Smooth muscle cell (in vitro differentiated cells): Measurements from ENCODE around the gene SEMA3G. TPM values are rescaled to one million over a fixed set of nuclear protein-coding genes. Genes with fewer than 3 reads are reported as not detected.

Experiments used
- DNase-seq: peaks from one replicate; lab custom pipeline; 2025; ENCODE audit not compliant: unreplicated experiment; lab: John Stamatoyannopoulos, UW
- H2AFZ ChIP-seq: fragments of 200-600 bp; sonication (generic); 2 replicates; pipeline ENCODE4 v1.6.0; 2016; ENCODE audit warnings: antibody characterized with exemption, low read depth, mild to moderate bottlenecking
- H3F3A ChIP-seq: fragments of 200-600 bp; sonication (generic); 2 replicates; pipeline ENCODE4 v1.6.0; 2017; ENCODE audit warnings: antibody characterized with exemption, low read depth
- H3K27ac ChIP-seq: fragments of 200-600 bp; sonication (generic); 2 replicates; pipeline ENCODE4 v1.5.1; 2016; ENCODE audit warnings: low read depth, mild to moderate bottlenecking
- H3K27me3 ChIP-seq: fragments of 200-600 bp; sonication (generic); 2 replicates; pipeline ENCODE4 v1.6.1; 2016; ENCODE audit warnings: low read depth, mild to moderate bottlenecking
- H3K36me3 ChIP-seq: fragments of 200-600 bp; sonication (generic); 2 replicates; pipeline ENCODE4 v1.5.1; 2016; ENCODE audit warnings: low read depth
- H3K4me1 ChIP-seq: fragments of 200-600 bp; sonication (generic); 2 replicates; pipeline ENCODE4 v1.5.1; 2016; ENCODE audit warnings: low read depth
- H3K4me2 ChIP-seq: fragments of 200-600 bp; sonication (generic); 2 replicates; pipeline ENCODE4 v1.6.0; 2016; ENCODE audit warnings: mild to moderate bottlenecking
- H3K4me3 ChIP-seq: fragments of 200-600 bp; sonication (generic); 2 replicates; pipeline ENCODE4 v1.5.1; 2016; ENCODE audit warnings: mild to moderate bottlenecking
- H3K79me2 ChIP-seq: fragments of 200-600 bp; sonication (generic); 2 replicates; pipeline ENCODE4 v1.6.0; 2016; ENCODE audit warnings: low read depth, mild to moderate bottlenecking
- H3K9ac ChIP-seq: fragments of 200-600 bp; sonication (generic); 2 replicates; pipeline ENCODE4 v1.6.0; 2016; ENCODE audit warnings: low read depth
- H3K9me3 ChIP-seq: fragments of 200-600 bp; sonication (generic); replicated peaks from 2 replicates; pipeline ENCODE4 v1.5.1; 2016; ENCODE audit warnings: low read depth
- H4K20me1 ChIP-seq: fragments of 200-600 bp; sonication (generic); 2 replicates; pipeline ENCODE4 v1.6.0; 2016; ENCODE audit warnings: low read depth
- CTCF ChIP-seq: fragments of 200-600 bp; sonication (generic); IDR thresholded peaks from 2 replicates; pipeline ENCODE4 v1.5.1; 2017; ENCODE audit warnings: borderline replicate concordance, mild to moderate bottlenecking, antibody characterized with exemption; ENCODE audit not compliant: insufficient read depth, poor library complexity, severe bottlenecking
- WGBS: methylation state at CpG from one replicate; pipeline ENCODE4 v1.1.7; 2016; ENCODE audit warnings: low lambda C conversion rate; 5-methylcytosine and 5-hydroxymethylcytosine counted together
- polyA plus RNA-seq: library from polyadenylated mRNA; unstranded; fragments of >200 nt; fragmentation: Nextera tagmentation; extraction: Ambion mirVana; gene quantifications from 2 replicates; pipeline ENCODE4 v1.2.1, GENCODE V29; 2016
- total RNA-seq: library from RNA; depleted of rRNA; stranded (reverse); fragments of >200 nt; gene quantifications from 2 replicates; pipeline ENCODE4 v1.2.3, GENCODE V29; 2014

Gene SEMA3G
- total and polyA plus RNA-seq, 2 experiments from 2014 or later, result 0.09 TPM

- no peak overlapping the region for H2AFZ ChIP-seq
- H3K4me1 ChIP-seq, result peaks cover 9% of the 10 kb centered on the region
- no peaks in the 10 kb centered on the region for H4K20me1 ChIP-seq
- no peaks in the 10 kb centered on the region for H3K9me3 ChIP-seq
- no peaks in the 10 kb centered on the region for H3K36me3 ChIP-seq
- no peaks in the 10 kb centered on the region for H3F3A ChIP-seq
- no peak overlapping the region for H3K27ac ChIP-seq
- H3K9ac ChIP-seq, result no peak overlapping the region
- 97% methylated on average over 10 of the region's 10 CpGs for WGBS
- H3K27me3 ChIP-seq, result no peaks in the 10 kb centered on the region
- peaks cover 19% of the 10 kb centered on the region for H3K79me2 ChIP-seq
- no peak overlapping the region for H3K4me2 ChIP-seq
- DNase-seq, result no peak
- H3K4me3 ChIP-seq, result no peak overlapping the region
- TF ChIP-seq CTCF, result no peak
Measured at GRCh38 chr3:52404391-52404790, 40.5 kb downstream of the SEMA3G start.

- Histone ChIP-seq H3F3A (no peaks in the 10 kb centered on the region), H3K4me1 (peaks cover 4% of the 10 kb centered on the region), H2AFZ (no peak overlapping the region), H3K9ac (no peak overlapping the region), H3K27ac (no peak overlapping the region), H3K9me3 (no peaks in the 10 kb centered on the region), H3K4me2 (no peak overlapping the region), H3K79me2 (peaks cover 15% of the 10 kb centered on the region), H3K27me3 (no peaks in the 10 kb centered on the region), H4K20me1 (no peaks in the 10 kb centered on the region), H3K36me3 (no peaks in the 10 kb centered on the region), H3K4me3 (no peak overlapping the region)
- WGBS, result 98% methylated on average over 3 of the region's 3 CpGs
- TF ChIP-seq CTCF, result no peak
- DNase-seq, result no peak
Measured at GRCh38 chr3:52403955-52404354, 40.9 kb downstream of the SEMA3G start.

- peaks cover 9% of the 10 kb centered on the region for H3K79me2 ChIP-seq
- no peak for TF ChIP-seq CTCF
- H3K27me3 ChIP-seq, result no peaks in the 10 kb centered on the region
- H2AFZ ChIP-seq, result no peak overlapping the region
- H3K4me3 ChIP-seq, result no peak overlapping the region
- no peaks in the 10 kb centered on the region for H4K20me1 ChIP-seq
- no peaks in the 10 kb centered on the region for H3K36me3 ChIP-seq
- H3K9me3 ChIP-seq, result no peaks in the 10 kb centered on the region
- WGBS, result over 99% methylated on average over 19 of the region's 19 CpGs
- no peak overlapping the region for H3K9ac ChIP-seq
- no peak overlapping the region for H3K4me2 ChIP-seq
- H3K27ac ChIP-seq, result no peak overlapping the region
- no peak for DNase-seq
- no peaks in the 10 kb centered on the region for H3K4me1 ChIP-seq
- H3F3A ChIP-seq, result no peaks in the 10 kb centered on the region
Measured at GRCh38 chr3:52403271-52403841, 41.5 kb downstream of the SEMA3G start.

- 96% methylated on average over 11 of the region's 11 CpGs for WGBS
- H3K27ac ChIP-seq, result no peak overlapping the region
- H3K9ac ChIP-seq, result no peak overlapping the region
- H3F3A ChIP-seq, result no peaks in the 10 kb centered on the region
- no peak overlapping the region for H3K4me2 ChIP-seq
- H4K20me1 ChIP-seq, result no peaks in the 10 kb centered on the region
- no peak overlapping the region for H3K4me3 ChIP-seq
- no peaks in the 10 kb centered on the region for H3K9me3 ChIP-seq
- no peak for TF ChIP-seq CTCF
- H3K27me3 ChIP-seq, result no peaks in the 10 kb centered on the region
- H3K4me1 ChIP-seq, result no peaks in the 10 kb centered on the region
- no peaks in the 10 kb centered on the region for H3K36me3 ChIP-seq
- no peak overlapping the region for H2AFZ ChIP-seq
- no peak for DNase-seq
- H3K79me2 ChIP-seq, result peaks cover 3% of the 10 kb centered on the region
Measured at GRCh38 chr3:52402706-52403270, 42.1 kb downstream of the SEMA3G start.
